ENCODE data around the gene HSPA2. TPM values are rescaled to one million over a fixed set of nuclear protein-coding genes. Genes with fewer than 3 reads are reported as not detected.

The HSPA2 gene
- total and polyA plus RNA-seq, 12 donors = 3.4 to 74.6 (median 7.9) TPM

DNA sequence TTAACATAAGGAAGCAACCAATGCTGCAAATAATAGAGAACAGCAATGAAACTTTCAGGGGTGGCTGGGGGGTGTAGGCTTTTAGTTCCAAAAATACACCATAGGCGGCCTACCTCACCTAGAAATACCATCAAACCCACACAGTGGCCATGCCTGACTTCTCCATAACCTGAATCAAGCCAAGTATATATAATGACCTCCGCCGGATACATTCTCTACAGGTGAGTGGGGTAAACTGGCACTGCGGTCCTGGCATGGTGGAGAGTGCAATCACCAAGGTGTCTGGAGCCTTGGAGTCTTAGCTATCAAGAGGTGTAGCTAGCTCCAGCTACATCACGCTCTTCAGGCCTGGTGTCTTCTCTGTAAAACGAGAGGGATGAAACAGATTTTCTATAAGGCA lies 38.1 kb upstream of the HSPA2 start:
- Histone ChIP-seq H3K36me3 (replicated peaks in 1 of 2) (no peaks in the 10 kb centered on the region), H3K4me3 (peak overlapping the region in 2 of 4 donors; percentile 66 to 89), H3K9me3 (replicated peaks in 1 of 3) (no peaks in the 10 kb centered on the region), H3K27me3 (no peaks in the 10 kb centered on the region), H3K4me1 (replicated peaks in 1 of 2) (peaks cover 25 to 52% of the 10 kb centered on the region in 2 donors), H3K27ac (peak overlapping the region; percentile 93 to 100 (median 99))
- intact Hi-C loops (cut with DNase I) = no loop called here
- TF ChIP-seq CTCF (IDR thresholded peaks at IDR 0.05) (no peak), POLR2A (IDR thresholded peaks at IDR 0.05) (no peak)
- 56 to 61% (median 59%) methylated on average over 6 of the region's 6 CpGs for WGBS, 4 donors
- no peak for DNase-seq

- Histone ChIP-seq H3K9me3 (replicated peaks in 1 of 3) (no peaks in the 10 kb centered on the region), H3K36me3 (replicated peaks in 1 of 2) (no peaks in the 10 kb centered on the region), H3K27me3 (no peaks in the 10 kb centered on the region), H3K27ac (peak overlapping the region; percentile 93 to 100 (median 99)), H3K4me1 (replicated peaks in 1 of 2) (peaks cover 25 to 58% of the 10 kb centered on the region in 2 donors), H3K4me3 (peak overlapping the region; percentile 43 to 89 (median 68))
- WGBS, 4 donors = 0% methylated on average over 18 to 29 of the region's 29 CpGs
- DNase-seq = peak in 6 of 7 donors; percentile 30 to 62 (median 36)
- TF ChIP-seq POLR2A (IDR thresholded peaks at IDR 0.05) (no peak), CTCF (IDR thresholded peaks at IDR 0.05) (no peak)
- intact Hi-C loops (cut with DNase I) = no loop called here
Measured at GRCh38 chr14:64502887-64503433, 37.6 kb upstream of the HSPA2 start.

DNA sequence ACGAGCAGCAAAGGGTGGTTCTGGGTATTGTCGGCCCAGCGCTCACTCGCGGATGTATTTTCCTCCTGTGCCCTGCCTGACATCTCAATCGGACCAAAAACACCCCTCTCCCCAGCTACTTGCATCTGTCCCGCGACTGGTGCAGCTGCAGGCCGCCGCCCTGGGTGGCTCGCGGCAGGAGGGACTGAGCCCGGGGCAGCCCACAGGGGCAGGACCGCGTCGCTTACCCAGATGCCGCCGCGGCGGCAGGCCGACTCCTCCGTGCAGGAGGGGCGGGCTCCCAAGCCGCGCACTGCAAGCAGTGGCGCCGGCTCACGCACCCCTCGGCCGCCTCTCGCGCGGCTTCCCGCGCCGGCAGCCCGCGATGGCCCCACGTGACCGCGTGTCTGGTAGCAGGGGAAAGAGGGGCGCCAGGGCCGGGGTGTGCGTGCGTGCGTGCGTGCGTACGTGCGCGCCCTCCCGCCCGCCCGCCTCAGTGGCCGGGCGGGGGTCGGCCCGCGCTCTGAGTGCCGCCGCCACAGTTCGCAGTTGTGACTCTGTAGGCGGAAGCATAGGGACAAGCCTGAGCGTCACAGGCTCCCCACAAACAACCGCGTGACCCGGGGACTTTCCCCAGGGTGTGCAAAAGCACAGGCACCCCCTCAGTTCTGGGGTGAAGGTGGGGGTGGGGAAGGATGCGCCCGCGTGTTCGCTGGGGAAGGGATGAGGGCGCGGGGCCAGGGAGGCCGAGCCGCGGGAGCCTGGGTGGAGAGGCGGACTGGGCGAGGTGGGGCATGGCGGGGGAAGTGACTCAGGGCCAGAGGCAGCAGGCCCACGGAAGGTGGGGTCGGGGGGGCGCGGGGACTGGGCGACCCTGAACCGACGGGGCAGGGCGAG lies 36.9 kb upstream of the HSPA2 start, which contains the start of gene ZBTB25:
Gene ZBTB25, minus strand, starts transcription at position 405 of the 876 bp plus-strand sequence. CDS start 13,305 bp downstream, outside the sequence.
- Histone ChIP-seq H3K27me3 (no peaks in the 10 kb centered on the region), H3K4me1 (replicated peaks in 1 of 2) (peaks cover 25 to 63% of the 10 kb centered on the region in 2 donors), H3K4me3 (peak within 1 kb of the TSS; percentile 43 to 89 (median 74)), H3K9me3 (replicated peaks in 1 of 3) (no peaks in the 10 kb centered on the region), H3K36me3 (replicated peaks in 1 of 2) (no peaks in the 10 kb centered on the region), H3K27ac (peak within 1 kb of the TSS; percentile 93 to 100 (median 99))
- DNase-seq = peak; percentile 88 to 96 (median 93)
- 0 to 3% (median 0%) methylated on average over 3 to 87 of the region's 87 CpGs for WGBS, 4 donors
- TF ChIP-seq CTCF (IDR thresholded peaks at IDR 0.05) (no peak), POLR2A (IDR thresholded peaks at IDR 0.05) (peak; percentile 90 to 95)
- intact Hi-C loops (cut with DNase I) = no loop called here

GRCh38 chr14:64504310-64504896 lies 36.1 kb upstream of the HSPA2 start, which contains the start of gene ZBTB1:
Gene ZBTB1, plus strand, starts transcription at chr14:64504770. Its CDS starts 16,735 bp downstream, at chr14:64521505.
- Histone ChIP-seq H3K27ac (peak within 1 kb of the TSS; percentile 93 to 100 (median 99)), H3K27me3 (no peaks in the 10 kb centered on the region), H3K4me3 (peak within 1 kb of the TSS; percentile 66 to 89 (median 74)), H3K9me3 (replicated peaks in 1 of 3) (no peaks in the 10 kb centered on the region), H3K4me1 (replicated peaks in 1 of 2) (peaks cover 25 to 70% of the 10 kb centered on the region in 2 donors), H3K36me3 (replicated peaks in 1 of 2) (no peaks in the 10 kb centered on the region)
- 0 to 1% (median 0%) methylated on average over 4 to 63 of the region's 63 CpGs for WGBS, 4 donors
- intact Hi-C loops (cut with DNase I) = no loop called here
- TF ChIP-seq CTCF (IDR thresholded peaks at IDR 0.05) (no peak), POLR2A (IDR thresholded peaks at IDR 0.05) (peak; percentile 87 to 96)
- DNase-seq = peak; percentile 80 to 91 (median 86)
